H1 (cell line): ENCODE measurements around the gene ADAMTS13. TPM values are rescaled to one million over a fixed set of nuclear protein-coding genes. Genes with fewer than 3 reads are reported as not detected.

Source experiments
- CTCF ChIA-PET: fragments of 300-600 bp; sonication (Branson Sonifier 250); formaldehyde crosslinking; loops from one replicate; lab custom pipeline; 2021; ENCODE audit not compliant: partially characterized antibody; lab: Charles Lee
- POLR2A ChIA-PET: fragments of 300-600 bp; sonication (Branson Sonifier 250); formaldehyde crosslinking; loops from one replicate; lab custom pipeline; 2021; ENCODE audit warnings: inconsistent platforms; ENCODE audit not compliant: partially characterized antibody; lab: Charles Lee
- DNase-seq, 2 experiments: peaks; one replicate each; pipeline versions ENCODE4 v3.0.0 to v3.0.0-alpha.2; 2010 to 2022; ENCODE audit warnings: low spot score in 2 of 2, low read depth in 1 of 2, mixed read lengths in 1 of 2
- FAIRE-seq: peaks from 2 replicates; lab custom pipeline; 2011; peaks lifted over from hg19 to GRCh38; lab: Jason Lieb, UNC
- H2AFZ ChIP-seq: 2 replicates; pipeline ENCODE4 v1.8.1; 2012; ENCODE audit warnings: low read length, inconsistent platforms
- H2AK5ac ChIP-seq: 2 replicates; pipeline ENCODE4 v1.6.1; 2013; ENCODE audit warnings: low read depth, low read length
- H2BK120ac ChIP-seq: replicated peaks from 2 replicates; pipeline ENCODE3; 2013; ENCODE audit warnings: low read depth, low read length, inconsistent platforms
- H2BK12ac ChIP-seq: 2 replicates; pipeline ENCODE4 v1.6.1; 2013; ENCODE audit warnings: low read depth, low read length
- H2BK15ac ChIP-seq: 2 replicates; pipeline ENCODE4 v1.6.1; 2013; ENCODE audit warnings: low read length
- H2BK20ac ChIP-seq: 2 replicates; pipeline ENCODE4 v1.6.1; 2013; ENCODE audit warnings: low read length
- H2BK5ac ChIP-seq: 2 replicates; pipeline ENCODE4 v1.6.1; 2013; ENCODE audit warnings: low read depth, low read length
- H3K14ac ChIP-seq: 2 replicates; pipeline ENCODE4 v1.6.1; 2013; ENCODE audit warnings: inconsistent platforms; ENCODE audit not compliant: insufficient read length
- H3K18ac ChIP-seq: 2 replicates; pipeline ENCODE4 v1.6.1; 2013; ENCODE audit warnings: low read length; ENCODE audit errors: extremely low read depth
- H3K23ac ChIP-seq: 2 replicates; pipeline ENCODE4 v1.6.1; 2013; ENCODE audit warnings: inconsistent platforms; ENCODE audit not compliant: insufficient read length
- H3K23me2 ChIP-seq: 2 replicates; pipeline ENCODE4 v1.6.1; 2013; ENCODE audit warnings: low read depth, low read length
- H3K27ac ChIP-seq: 2 replicates; pipeline ENCODE4 v1.6.1; 2011; ENCODE audit warnings: low read depth, low read length, inconsistent platforms
- H3K27me3 ChIP-seq, 4 experiments: replicated peaks in 1 of 4; 1 replicate in 1 of 4; 2 replicates in 3 of 4; pipeline versions ENCODE4 v1.6.1 to v1.8.1; 2011 to 2013; ENCODE audit warnings: low read length in 3 of 4, mild to moderate bottlenecking in 3 of 4, inconsistent platforms in 2 of 4, mixed read lengths in 2 of 4, moderate library complexity in 1 of 4; ENCODE audit not compliant: control insufficient read depth in 3 of 4, insufficient read depth in 3 of 4; ENCODE audit errors: extremely low read depth in 1 of 4
- H3K36me3 ChIP-seq, 4 experiments: 2 replicates each; pipeline versions ENCODE4 v1.6.1 to v1.8.1; 2011 to 2013; ENCODE audit warnings: mild to moderate bottlenecking in 4 of 4, low read length in 3 of 4, moderate library complexity in 2 of 4, control low read depth in 1 of 4, inconsistent platforms in 1 of 4; ENCODE audit not compliant: insufficient read depth in 4 of 4, control insufficient read depth in 2 of 4
- H3K4ac ChIP-seq: replicated peaks from 2 replicates; pipeline ENCODE3; 2013; ENCODE audit warnings: low read length, low read depth, mixed read lengths, inconsistent platforms; ENCODE audit not compliant: insufficient read length
- H3K4me1 ChIP-seq, 4 experiments: replicated peaks in 1 of 4; 1 replicate in 1 of 4; 2 replicates in 3 of 4; pipeline versions ENCODE4 v1.6.1 to v1.8.1; 2011 to 2013; ENCODE audit warnings: low read length in 3 of 4, inconsistent platforms in 2 of 4, mixed read lengths in 1 of 4; ENCODE audit not compliant: insufficient read depth in 4 of 4, control insufficient read depth in 3 of 4
- H3K4me2 ChIP-seq, 2 experiments: 2 replicates each; pipeline versions ENCODE4 v1.6.1 to v1.8.1; 2011 to 2013; ENCODE audit warnings: low read depth in 2 of 2, low read length in 2 of 2, control low read depth in 1 of 2, inconsistent platforms in 1 of 2, mild to moderate bottlenecking in 1 of 2; ENCODE audit not compliant: insufficient read depth in 1 of 2
- H3K4me3 ChIP-seq, 4 experiments: fragments of 200-600, 300-600 bp in 1 of 4; sonication (generic), shearing (Covaris generic), sonication (Bioruptor Twin) in 1 of 4; 2 replicates each; pipeline versions ENCODE4 v1.5.1 to v1.8.1; 2011 to 2016; ENCODE audit warnings: low read length in 4 of 4, low read depth in 3 of 4, control low read depth in 2 of 4, inconsistent platforms in 2 of 4, mild to moderate bottlenecking in 2 of 4, mixed read lengths in 1 of 4, moderate library complexity in 1 of 4; ENCODE audit not compliant: insufficient read depth in 2 of 4; ENCODE audit errors: extremely low read depth in 1 of 4
- H3K56ac ChIP-seq: replicated peaks from 2 replicates; pipeline ENCODE3; 2013; ENCODE audit warnings: low read depth, mild to moderate bottlenecking, mixed read lengths, low read length, inconsistent platforms; ENCODE audit not compliant: insufficient read length
- H3K79me1 ChIP-seq: 2 replicates; pipeline ENCODE4 v1.6.1; 2013; ENCODE audit warnings: low read depth, low read length, control low read depth
- H3K79me2 ChIP-seq, 2 experiments: 2 replicates each; pipeline versions ENCODE4 v1.6.1 to v1.8.1; 2012 to 2013; ENCODE audit warnings: low read length in 2 of 2, mild to moderate bottlenecking in 2 of 2, inconsistent platforms in 1 of 2; ENCODE audit not compliant: insufficient read depth in 2 of 2, control insufficient read depth in 1 of 2
- H3K9ac ChIP-seq, 4 experiments: replicated peaks in 1 of 4; 1 replicate in 1 of 4; 2 replicates in 3 of 4; pipeline versions ENCODE4 v1.6.1 to v1.8.1; 2011 to 2013; ENCODE audit warnings: low read depth in 3 of 4, low read length in 3 of 4, control low read depth in 2 of 4, mild to moderate bottlenecking in 2 of 4, moderate library complexity in 2 of 4, inconsistent platforms in 1 of 4; ENCODE audit errors: extremely low read depth in 1 of 4
- H3K9me3 ChIP-seq, 2 experiments: 2 replicates each; pipeline versions ENCODE4 v1.6.1 to v1.8.1; 2012 to 2013; ENCODE audit warnings: mild to moderate bottlenecking in 2 of 2, moderate library complexity in 2 of 2, control low read depth in 1 of 2, inconsistent platforms in 1 of 2, low read depth in 1 of 2, low read length in 1 of 2, mixed read lengths in 1 of 2; ENCODE audit not compliant: insufficient read depth in 2 of 2
- H4K20me1 ChIP-seq, 2 experiments: replicated peaks in 1 of 2; 2 replicates each; pipeline versions ENCODE3 to v1.8.1; 2011 to 2013; ENCODE audit warnings: inconsistent platforms in 2 of 2, low read length in 2 of 2, mild to moderate bottlenecking in 1 of 2; ENCODE audit not compliant: insufficient read depth in 2 of 2, control insufficient read depth in 1 of 2
- H4K5ac ChIP-seq: 2 replicates; pipeline ENCODE4 v1.6.1; 2013; ENCODE audit warnings: low read length, low read depth, mixed read lengths, inconsistent platforms; ENCODE audit not compliant: insufficient read length
- H4K8ac ChIP-seq: 2 replicates; pipeline ENCODE4 v1.8.0; 2013; ENCODE audit warnings: mild to moderate bottlenecking, moderate library complexity, low read length, inconsistent platforms; ENCODE audit not compliant: insufficient read depth; ENCODE audit errors: extremely low read depth
- H4K91ac ChIP-seq: replicated peaks from 2 replicates; pipeline ENCODE3; 2013; ENCODE audit warnings: low read length, mixed read lengths, inconsistent platforms; ENCODE audit not compliant: insufficient read length
- BACH1 ChIP-seq: IDR thresholded peaks from 2 replicates; pipeline ENCODE4 v1.6.1; 2012; ENCODE audit warnings: low read length, improper control_type of control experiment
- CBX8 ChIP-seq: fragments of 300-800, 300-1000 bp; sonication (generic); IDR thresholded peaks from 2 replicates; pipeline ENCODE4 v1.7.1; 2016; ENCODE audit warnings: low read depth, low read length, borderline replicate concordance
- CEBPB ChIP-seq: IDR thresholded peaks from 2 replicates; pipeline ENCODE4 v1.6.1; 2012; ENCODE audit warnings: low read depth, low read length
- CREB1 ChIP-seq: IDR thresholded peaks from 2 replicates; pipeline ENCODE4 v1.6.1; 2012; ENCODE audit warnings: inconsistent platforms
- GTF2F1 ChIP-seq: IDR thresholded peaks from 2 replicates; pipeline ENCODE4 v1.6.1; 2012; ENCODE audit warnings: low read depth, low read length, improper control_type of control experiment, borderline replicate concordance
- SP1 ChIP-seq: IDR thresholded peaks from 2 replicates; pipeline ENCODE4 v1.6.1; 2011; ENCODE audit warnings: low read depth, low read length
- SP2 ChIP-seq: IDR thresholded peaks from 2 replicates; pipeline ENCODE4 v1.6.1; 2012; ENCODE audit warnings: mild to moderate bottlenecking, low read length, inconsistent platforms
- whole genome bisulfite sequencing, 2 experiments: shearing (Covaris generic) in 1 of 2; methylation state at CpG; one replicate each; pipeline versions ENCODE4 v1.1.6 to v1.1.7; 2013 to 2015; ENCODE audit warnings: low lambda C conversion rate in 2 of 2, mixed read lengths in 2 of 2, inconsistent platforms in 1 of 2, low coverage in 1 of 2, missing lambda C conversion rate in 1 of 2; ENCODE audit not compliant: insufficient replicate concordance in 2 of 2, insufficient coverage in 1 of 2, insufficient read length in 1 of 2; ENCODE audit errors: extremely low coverage in 1 of 2, missing lambda C conversion rate in 1 of 2; 5-methylcytosine and 5-hydroxymethylcytosine counted together
- polyA plus RNA-seq, 7 experiments: library from polyadenylated mRNA; depleted of rRNA in 3 of 7; stranded (reverse) in 5 of 7; unstranded in 2 of 7; fragments of >200 nt in 5 of 7; fragments of 200-250 nt in 2 of 7; gene quantifications; 1 replicate in 5 of 7; 2 replicates in 1 of 7; 4 replicates in 1 of 7; pipeline versions ENCODE4 v1.2.1 to v1.2.3, GENCODE V29; 2011 to 2013; ENCODE audit warnings: missing spikeins in 2 of 7, mixed read lengths in 2 of 7
- total RNA-seq: library from RNA; stranded (reverse); fragmentation: NEBNext Ultra II Directional; extraction: Animal tissue kit (Norgen Biotek cat#: 25700); gene quantifications from 2 replicates; pipeline ENCODE4 v1.2.1, GENCODE V29; 2021

ADAMTS13 gene
- total and polyA plus RNA-seq, 2 of the 8 experiments (the other 6 are each of a cell fraction or from before 2014, with no cell fraction given), result 4.4 to 5.8 TPM

DNA sequence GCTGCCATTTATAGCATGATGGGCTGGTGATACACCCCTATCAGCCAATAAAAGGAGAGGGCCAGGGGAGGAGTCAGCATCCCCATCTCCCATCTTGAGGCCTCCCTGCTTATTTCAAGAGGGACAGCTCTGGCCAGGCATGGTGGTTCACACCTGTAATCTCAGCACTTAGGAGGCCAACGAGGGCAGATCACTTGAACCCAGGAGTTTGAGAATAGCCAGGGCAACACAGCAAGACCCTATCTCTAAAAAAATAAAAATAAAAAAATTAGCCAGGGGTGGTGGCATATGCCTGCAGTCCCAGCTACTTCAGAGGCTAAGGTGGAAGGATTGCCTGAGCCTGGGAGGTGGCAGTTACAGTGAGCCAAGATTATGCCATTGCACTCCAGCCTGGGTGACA, 14.1 kb upstream of the ADAMTS13 start:
- no peak overlapping the region for H3K14ac ChIP-seq
- no peak for TF ChIP-seq SP2
- no peak for TF ChIP-seq BACH1
- TF ChIP-seq CEBPB, result no peak
- no peak for TF ChIP-seq CBX8
- TF ChIP-seq CREB1, result no peak
- no peak for TF ChIP-seq SP1
- no peak for TF ChIP-seq GTF2F1
- no peak overlapping the region for H3K4ac ChIP-seq
- no peak overlapping the region for H2BK12ac ChIP-seq
- H2AK5ac ChIP-seq, result no peak overlapping the region
- H3K23ac ChIP-seq, result no peak overlapping the region
- H3K27me3 ChIP-seq, result no peaks in the 10 kb centered on the region
- H3K79me2 ChIP-seq, result no peaks in the 10 kb centered on the region; a peak in 1 of 4 replicates
- no peak overlapping the region for H3K9ac ChIP-seq
- FAIRE-seq (no peak), DNase-seq (no peak)
- CTCF ChIA-PET, result interaction anchor here (0.6 to 1.3 kb wide), 3 partner anchors 9 to 76 kb away, joined by 3 to 5 read pairs (median 3); no protein-coding TSS in a partner anchor
- no peak overlapping the region for H3K4me2 ChIP-seq
- H3K4me3 ChIP-seq, result no peak overlapping the region
- H3K79me1 ChIP-seq, result peaks cover 3% of the 10 kb centered on the region; the same call in 1 of the 2 replicates
- POLR2A ChIA-PET, result no interaction called here
- peaks cover 22 to 58% (median 39%) of the 10 kb centered on the region in 4 experiments; a peak in 7 of 8 replicates for H3K36me3 ChIP-seq
- H3K27ac ChIP-seq, result no peak overlapping the region
- no peaks in the 10 kb centered on the region for H3K9me3 ChIP-seq
- 95% methylated on average over 1 of the region's 1 CpG; no CpG with 5 or more reads in 1 of the 2 experiments for WGBS, 2 experiments
- no peaks in the 10 kb centered on the region for H3K23me2 ChIP-seq
- H2BK5ac ChIP-seq, result no peak overlapping the region
- no peak overlapping the region for H4K5ac ChIP-seq
- H4K20me1 ChIP-seq, result peaks cover 15 to 24% of the 10 kb centered on the region in 2 experiments
- no peaks in the 10 kb centered on the region for H3K4me1 ChIP-seq
- H2AFZ ChIP-seq, result no peak overlapping the region
- no peak overlapping the region for H4K8ac ChIP-seq
- no peak overlapping the region for H2BK15ac ChIP-seq
- H3K56ac ChIP-seq, result no peak overlapping the region
- no peak overlapping the region for H2BK120ac ChIP-seq
- no peak overlapping the region for H2BK20ac ChIP-seq
- H3K18ac ChIP-seq, result no peak overlapping the region
- no peak overlapping the region for H4K91ac ChIP-seq
